G401 (cell line): ENCODE measurements around the gene MEGF11. TPM values are rescaled to one million over a fixed set of nuclear protein-coding genes. Genes with fewer than 3 reads are reported as not detected.
A peak's percentile ranks its signal among the peaks of the same experiment; 100 is the strongest.

ENCODE experiments used
- DNase-seq: peaks from one replicate; pipeline ENCODE4 v3.0.0-alpha.2; 2015; ENCODE audit warnings: low spot score
- in situ Hi-C: cut with HindIII; loops from 2 replicates; pipeline ENCODE4 v1.10.0; 2016; ENCODE audit warnings: low sequenced_read_pairs, mixed read lengths
- total RNA-seq: library from RNA; depleted of rRNA; stranded (reverse); fragments of >200 nt; shearing (Covaris generic); gene quantifications from 2 replicates; pipeline ENCODE4 v1.2.3, GENCODE V29; 2014

MEGF11 gene
- total RNA-seq, 1 experiment from 2014 or later, result 1.9 TPM

DNA sequence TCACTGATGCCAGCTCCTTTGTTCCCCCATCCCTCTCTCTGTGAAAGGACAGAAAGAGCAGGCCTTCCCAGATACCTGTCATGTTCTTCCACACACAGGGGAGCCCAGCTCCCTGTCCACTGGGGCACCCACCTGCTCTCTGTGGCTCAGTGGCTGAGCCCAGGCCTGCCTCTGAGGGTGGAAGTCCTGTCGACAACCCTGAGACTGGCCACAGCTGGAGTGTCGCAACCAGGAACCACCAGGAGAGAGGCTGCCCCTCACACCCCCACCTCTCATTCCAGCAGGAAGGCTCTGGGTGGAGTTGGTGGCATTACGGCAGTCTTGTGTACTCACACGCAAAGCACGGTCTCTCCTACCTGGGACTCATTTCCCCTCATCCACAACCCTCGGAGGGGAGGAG lies 66.3 kb downstream of the MEGF11 start:
- in situ Hi-C loops, result no loop called here
- no peak for DNase-seq

GRCh38 chr15:66186049-66186825 lies 67.3 kb downstream of the MEGF11 start:
- in situ Hi-C loops, result no loop called here
- no peak for DNase-seq

GRCh38 chr15:66184936-66185790 lies 68.4 kb downstream of the MEGF11 start:
- in situ Hi-C loops, result no loop called here
- no peak for DNase-seq

DNA sequence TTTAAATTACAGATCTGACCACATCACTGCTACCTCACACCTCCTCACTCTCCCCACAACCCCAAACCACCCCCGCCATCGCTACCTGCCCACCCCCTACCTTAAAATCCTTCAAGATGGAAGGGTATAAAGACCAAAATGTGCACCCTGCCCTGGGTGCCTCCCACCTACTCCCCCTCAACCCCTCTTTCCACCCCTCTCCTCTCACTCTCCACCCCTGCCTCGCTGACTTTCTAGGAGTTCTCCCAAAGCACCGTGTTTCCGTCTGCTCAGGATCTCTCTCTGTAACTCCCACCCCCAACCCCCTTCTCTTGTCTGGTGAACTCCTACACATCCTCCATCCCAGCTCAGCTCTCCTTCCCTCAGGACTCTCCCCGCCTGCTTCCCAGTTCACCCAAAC lies 69.1 kb downstream of the MEGF11 start:
- no peak for DNase-seq
- in situ Hi-C loops, result no loop called here

- in situ Hi-C loops, result no loop called here
- DNase-seq, result no peak
Observed at GRCh38 chr15:66180531-66181097, 72.9 kb downstream of the MEGF11 start.

DNA sequence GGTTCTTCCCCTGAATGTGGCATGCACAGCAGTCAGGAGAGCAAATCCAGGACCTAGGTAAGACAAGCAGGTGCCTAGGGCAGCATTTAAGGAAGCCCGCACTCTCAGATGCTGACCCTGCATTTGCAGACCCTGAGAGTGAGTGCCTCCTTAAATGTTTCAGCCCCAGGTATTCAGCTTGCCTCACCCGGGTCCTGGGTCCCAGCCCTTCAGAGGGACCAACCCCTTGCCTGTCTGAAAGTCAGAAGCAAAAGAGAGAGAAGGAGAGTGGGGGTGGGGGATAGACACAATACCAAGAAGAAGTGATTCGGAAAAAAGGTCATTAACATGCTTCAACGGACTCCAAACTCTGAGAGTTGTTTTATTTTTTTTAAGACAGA lies 75.0 kb downstream of the MEGF11 start:
- DNase-seq, result peak; percentile 25
- in situ Hi-C loops, result no loop called here

GRCh38 chr15:66172324-66172980 lies 81.1 kb downstream of the MEGF11 start:
- DNase-seq, result peak; percentile 94
- in situ Hi-C loops, result no loop called here

DNA sequence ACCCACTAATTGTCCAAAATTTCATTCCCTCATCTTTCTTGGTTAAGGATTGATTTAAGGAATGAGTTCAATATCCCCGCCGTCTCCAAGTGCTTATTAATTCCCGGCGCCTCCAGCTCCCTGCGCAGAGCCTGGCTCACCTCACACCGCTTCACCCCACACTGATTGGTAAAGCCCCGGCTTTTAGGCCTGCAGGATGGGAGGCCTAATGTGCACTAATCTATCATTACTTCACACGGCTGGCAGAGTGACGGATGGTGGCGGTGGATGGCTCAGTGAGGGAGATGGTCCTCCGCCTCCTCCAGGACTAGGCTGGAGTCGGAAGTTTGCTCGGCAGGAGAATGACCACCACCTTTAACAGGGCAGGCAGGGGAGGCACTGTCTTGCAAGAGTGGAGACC lies 81.7 kb downstream of the MEGF11 start:
- in situ Hi-C loops, result no loop called here
- no peak for DNase-seq

DNA sequence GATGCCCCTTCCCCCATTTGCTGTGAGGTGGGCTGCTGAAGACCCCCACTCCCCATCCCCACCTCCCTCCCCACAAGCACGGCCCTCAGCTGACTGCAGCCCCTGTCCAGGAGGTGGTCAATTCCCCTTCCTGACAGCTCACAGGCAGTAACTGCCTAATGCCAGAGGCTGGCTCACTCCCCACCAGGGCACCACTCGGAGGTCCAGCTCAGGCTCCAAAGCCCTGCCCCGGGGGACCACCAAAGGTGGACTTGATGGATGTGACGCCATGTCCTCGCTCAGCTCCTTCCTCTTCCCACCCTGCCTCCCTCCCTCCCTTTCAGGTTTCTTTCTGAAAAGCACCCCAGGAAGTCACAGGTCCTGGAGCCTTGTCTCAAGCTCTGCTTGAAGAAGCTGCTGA lies 82.8 kb downstream of the MEGF11 start:
- DNase-seq, result no peak
- in situ Hi-C loops, result no loop called here

DNA sequence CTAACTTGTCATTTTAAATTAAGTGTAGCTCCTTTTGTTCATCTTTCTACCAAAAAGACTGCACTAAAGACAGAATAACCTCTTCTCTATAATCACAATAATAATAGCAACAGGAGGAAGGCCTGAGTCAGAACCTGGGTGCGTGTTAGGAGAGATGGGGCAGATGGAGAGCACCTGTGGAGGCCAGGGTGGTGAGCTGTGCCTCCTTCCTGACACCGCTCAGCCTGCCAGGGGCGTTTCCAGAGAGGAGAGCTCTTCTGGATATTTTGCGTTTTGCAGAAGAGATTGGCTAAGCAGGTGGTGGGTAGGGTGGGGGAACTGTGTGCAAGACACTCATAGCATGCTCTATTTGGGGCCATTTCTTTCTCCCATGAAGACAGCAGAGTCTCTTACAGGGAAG lies 83.5 kb downstream of the MEGF11 start:
- peak; percentile 72 for DNase-seq
- in situ Hi-C loops, result no loop called here

DNA sequence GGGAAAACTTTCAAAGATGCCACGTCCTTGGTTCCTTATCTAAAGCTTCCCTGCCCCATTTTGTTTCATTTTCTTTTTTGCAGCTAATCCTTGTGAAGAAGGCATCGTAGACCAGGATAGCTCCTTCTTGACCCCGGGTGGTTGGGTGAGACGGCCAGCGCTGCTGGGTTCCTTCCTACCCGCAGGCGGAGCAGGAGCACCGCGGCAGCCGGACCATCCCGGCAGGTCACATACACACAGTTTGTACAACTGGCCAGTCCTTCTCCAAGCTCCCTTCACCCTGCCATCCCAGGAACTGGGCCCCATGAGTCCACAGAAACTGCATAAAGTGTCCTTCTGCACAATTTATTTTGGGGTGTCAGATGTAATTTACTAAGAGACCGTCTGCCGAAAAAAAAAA lies 83.9 kb downstream of the MEGF11 start:
- in situ Hi-C loops, result no loop called here
- peak; percentile 63 for DNase-seq

GRCh38 chr15:66169023-66169422 lies 84.5 kb downstream of the MEGF11 start:
- peak; percentile 72 for DNase-seq
- in situ Hi-C loops, result no loop called here

- in situ Hi-C loops, result no loop called here
- DNase-seq, result no peak
Observed at GRCh38 chr15:66167854-66168253, 85.7 kb downstream of the MEGF11 start.

DNA sequence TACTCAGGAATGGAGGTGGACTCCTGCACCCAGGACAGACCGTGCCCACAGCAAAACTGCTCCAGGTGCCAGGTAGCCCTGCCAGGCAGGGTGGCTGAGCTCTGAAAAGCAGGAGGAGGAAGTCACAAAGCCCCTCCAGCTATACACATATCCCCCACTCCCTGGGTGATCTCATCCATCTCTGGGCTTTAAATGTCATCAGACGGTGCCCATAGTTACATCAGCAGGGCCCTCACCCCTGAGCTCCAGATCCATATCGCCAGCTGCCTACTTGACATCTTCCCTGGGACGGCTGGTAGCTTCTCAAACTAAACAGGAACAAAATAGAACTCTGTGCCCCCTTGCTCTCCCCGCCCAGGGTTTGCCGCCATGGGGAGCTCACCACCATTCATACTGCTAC lies 87.7 kb downstream of the MEGF11 start:
- no peak for DNase-seq
- in situ Hi-C loops, result no loop called here

DNA sequence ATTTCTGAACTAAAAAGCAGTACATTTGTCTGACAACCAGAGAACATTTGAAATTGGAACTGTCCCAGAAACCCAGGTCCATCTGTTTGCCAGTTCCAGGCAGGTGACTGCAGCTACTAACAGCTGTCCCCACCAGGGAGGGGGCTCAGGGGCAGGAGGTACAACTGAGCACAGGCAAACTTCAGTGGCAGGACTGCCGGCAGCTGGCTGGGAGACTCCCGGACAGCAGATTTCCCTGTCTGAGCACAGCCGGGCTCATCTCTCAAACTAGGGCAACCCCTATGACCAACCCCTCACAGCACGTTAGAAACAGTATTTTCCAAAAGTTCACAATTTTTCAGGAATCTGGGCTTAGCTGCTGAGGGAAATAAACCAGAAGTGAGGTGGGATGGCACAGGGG lies 88.8 kb downstream of the MEGF11 start:
- in situ Hi-C loops, result no loop called here
- DNase-seq, result peak; percentile 27

DNA sequence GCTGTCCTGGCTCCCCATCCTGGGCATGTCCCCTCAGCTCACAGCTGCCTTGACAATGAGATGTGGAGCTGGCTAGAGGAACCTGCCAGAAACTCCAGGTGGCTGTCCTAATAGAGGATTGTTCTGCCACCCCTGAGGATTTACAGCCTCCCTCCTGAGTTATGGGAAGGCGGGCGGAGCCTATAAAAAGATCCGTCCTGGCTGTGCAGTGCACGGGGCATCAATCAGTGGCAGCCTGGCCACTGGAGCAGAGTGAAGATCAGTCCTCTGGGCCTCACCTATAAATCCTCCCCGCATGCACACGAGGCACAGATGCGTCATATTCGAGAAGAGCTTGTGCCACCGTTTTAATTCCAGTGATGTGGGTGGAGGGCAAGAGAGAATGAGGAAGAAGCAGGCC lies 90.0 kb downstream of the MEGF11 start:
- no peak for DNase-seq
- in situ Hi-C loops, result no loop called here

DNA sequence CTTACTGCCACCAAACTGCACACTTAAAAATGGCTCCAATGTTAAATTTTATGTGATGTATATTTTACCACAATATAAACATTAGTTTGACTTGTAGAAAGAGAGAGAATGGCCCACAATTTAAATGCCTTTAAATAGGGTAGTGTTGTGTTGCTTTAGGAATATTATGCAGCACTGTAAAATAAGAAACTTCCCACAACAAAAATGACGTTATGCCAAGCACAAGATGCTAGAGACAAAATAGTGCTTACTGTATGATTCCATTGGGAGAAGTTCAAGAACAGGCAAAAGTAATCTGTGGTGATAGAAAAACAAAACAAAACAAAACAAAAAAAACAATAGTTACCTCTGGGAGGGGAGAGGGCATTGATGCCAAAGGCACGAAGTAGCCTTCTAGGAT lies 91.3 kb downstream of the MEGF11 start:
- DNase-seq, result no peak
- in situ Hi-C loops, result no loop called here

DNA sequence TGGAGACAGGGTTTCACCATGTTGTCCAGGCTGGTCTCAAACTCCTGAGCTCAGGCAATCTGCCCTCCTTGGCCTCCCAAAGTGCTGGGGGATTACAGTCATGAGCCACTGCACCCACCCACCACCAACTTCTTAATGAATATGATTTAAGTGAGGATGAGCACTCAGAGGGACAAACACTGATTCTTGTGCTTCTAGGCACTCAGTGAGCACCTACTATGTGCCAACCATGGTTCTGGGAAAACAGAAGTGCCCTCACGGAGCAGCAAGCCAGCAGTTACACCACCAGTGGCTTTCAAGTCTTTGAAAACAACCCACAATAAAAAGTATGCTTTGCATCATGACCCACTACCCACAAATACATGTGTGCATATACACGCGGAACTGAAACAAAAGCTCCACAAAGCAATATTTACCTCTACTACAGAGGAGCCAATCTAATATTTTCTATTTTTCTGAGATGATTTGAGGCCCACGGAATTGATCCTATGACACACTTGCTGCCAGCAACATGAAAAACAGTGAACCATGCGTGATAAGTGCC lies 91.9 kb downstream of the MEGF11 start:
- in situ Hi-C loops, result no loop called here
- no peak for DNase-seq

DNA sequence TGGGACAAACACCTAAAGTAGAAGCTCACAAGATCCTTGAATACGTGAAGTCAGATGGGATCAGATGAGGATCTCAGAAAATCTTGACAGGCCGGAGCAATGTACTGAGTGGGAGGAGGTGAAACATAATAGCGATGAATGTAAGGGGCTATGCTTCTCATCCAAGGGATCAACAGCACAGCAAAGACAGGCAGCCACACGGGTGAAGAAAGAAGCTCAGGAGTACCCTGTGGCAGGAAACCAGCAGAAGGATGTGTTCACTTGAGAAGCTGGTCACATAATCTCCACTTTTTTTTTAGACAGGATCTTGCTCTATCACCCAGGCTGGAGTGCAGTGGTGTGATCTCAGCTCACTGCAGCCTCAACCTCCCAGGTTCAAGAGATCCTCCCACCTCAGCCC lies 92.4 kb downstream of the MEGF11 start:
- in situ Hi-C loops, result no loop called here
- no peak for DNase-seq

DNA sequence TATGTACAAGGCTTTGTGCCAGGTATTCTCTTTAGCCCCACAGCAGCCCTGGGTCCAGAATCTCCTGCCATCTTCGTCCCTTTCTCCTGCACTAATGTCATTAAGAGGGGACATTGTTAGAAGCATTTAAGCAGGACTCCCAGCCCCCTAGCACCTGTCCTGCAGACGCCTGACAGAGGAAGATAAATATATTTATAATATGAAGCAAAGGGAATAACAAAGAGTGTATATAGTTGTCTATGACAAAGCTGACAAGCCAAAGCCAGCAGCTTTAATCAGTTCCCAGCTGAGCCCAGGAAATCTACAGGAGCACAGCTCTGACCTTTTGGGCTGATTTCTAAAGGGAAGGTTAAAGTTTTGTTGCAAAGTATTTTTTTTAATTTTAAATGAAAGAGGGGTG lies 96.0 kb downstream of the MEGF11 start:
- no peak for DNase-seq
- in situ Hi-C loops, result no loop called here
